WTC11 (cell line): ENCODE results near the gene IL24. TPM values are rescaled to one million over a fixed set of nuclear protein-coding genes. Genes with fewer than 3 reads are reported as not detected.

Experiments used
- ATAC-seq: fragments of 200-7000 bp; cut with Tn5 transposase; 2 replicates; pipeline ENCODE4 v1.10.0; 2021; ENCODE audit warnings: mild to moderate bottlenecking, moderate library complexity
- CTCF ChIA-PET: fragments of 300-600 bp; sonication (Branson Sonifier 250); formaldehyde crosslinking; loops from one replicate; lab custom pipeline; 2021; ENCODE audit warnings: antibody characterized with exemption; lab: Charles Lee
- POLR2A ChIA-PET: fragments of 350-600 bp; sonication (Branson Sonifier 250); formaldehyde crosslinking; loops from one replicate; lab custom pipeline; 2021; ENCODE audit warnings: antibody characterized with exemption; lab: Charles Lee
- DNase-seq: peaks from one replicate; pipeline ENCODE4 v3.0.0; 2021; ENCODE audit warnings: low spot score
- H3K27ac Mint-ChIP-seq: 2 replicates; pipeline ENCODE4 v1.8.0; 2021; ENCODE audit warnings: mixed read lengths
- H3K27me3 Mint-ChIP-seq: 2 replicates; pipeline ENCODE4 v1.8.0; 2021; ENCODE audit warnings: low read depth, mild to moderate bottlenecking, moderate library complexity, mixed read lengths
- H3K36me3 Mint-ChIP-seq: 2 replicates; pipeline ENCODE4 v1.8.0; 2021; ENCODE audit warnings: mixed read lengths
- H3K4me1 Mint-ChIP-seq: 2 replicates; pipeline ENCODE4 v1.8.0; 2022; ENCODE audit warnings: mixed read lengths
- H3K4me3 Mint-ChIP-seq: 2 replicates; pipeline ENCODE4 v1.8.0; 2021; ENCODE audit warnings: mild to moderate bottlenecking, moderate library complexity, mixed read lengths
- H3K9me3 Mint-ChIP-seq: 2 replicates; pipeline ENCODE4 v1.8.0; 2021; ENCODE audit warnings: mixed read lengths
- AFF4 ChIP-seq: sonication (generic); formaldehyde crosslinking; IDR thresholded peaks from 2 replicates; pipeline ENCODE4 v1.8.1; 2023; ENCODE audit warnings: mild to moderate bottlenecking, missing genetic modification reagents, borderline replicate concordance
- ATF1 ChIP-seq: sonication (generic); formaldehyde crosslinking; IDR thresholded peaks from 2 replicates; pipeline ENCODE4 v1.8.1; 2023; ENCODE audit warnings: mild to moderate bottlenecking, moderate library complexity, missing genetic modification reagents
- ATF2 ChIP-seq: sonication (generic); formaldehyde crosslinking; IDR thresholded peaks from 2 replicates; pipeline ENCODE4 v1.8.1; 2022; ENCODE audit warnings: low read depth, missing genetic modification reagents, borderline replicate concordance
- ATF6 ChIP-seq: sonication (generic); formaldehyde crosslinking; IDR thresholded peaks from 2 replicates; pipeline ENCODE4 v1.8.1; 2023; ENCODE audit warnings: mild to moderate bottlenecking, missing genetic modification reagents
- CREB1 ChIP-seq: sonication (generic); formaldehyde crosslinking; IDR thresholded peaks from 2 replicates; pipeline ENCODE4 v1.8.0; 2023; ENCODE audit warnings: mild to moderate bottlenecking, missing genetic modification reagents
- E2F1 ChIP-seq: sonication (generic); formaldehyde crosslinking; IDR thresholded peaks from 2 replicates; pipeline ENCODE4 v1.8.0; 2022; ENCODE audit warnings: mild to moderate bottlenecking, missing genetic modification reagents
- JUN ChIP-seq: sonication (generic); formaldehyde crosslinking; IDR thresholded peaks from 2 replicates; pipeline ENCODE4 v1.8.0; 2023; ENCODE audit warnings: mild to moderate bottlenecking, missing genetic modification reagents
- KAT7 ChIP-seq: sonication (generic); formaldehyde crosslinking; IDR thresholded peaks from 2 replicates; pipeline ENCODE4 v1.8.1; 2023; ENCODE audit warnings: missing genetic modification reagents, mild to moderate bottlenecking, borderline replicate concordance
- NR2C2 ChIP-seq: sonication (generic); formaldehyde crosslinking; IDR thresholded peaks from 2 replicates; pipeline ENCODE4 v1.8.0; 2022; ENCODE audit warnings: mild to moderate bottlenecking, missing genetic modification reagents
- NR3C1 ChIP-seq: sonication (generic); formaldehyde crosslinking; conservative IDR thresholded peaks from 2 replicates; pipeline ENCODE4 v1.8.1; 2023; ENCODE audit warnings: low read depth, mild to moderate bottlenecking, missing genetic modification reagents
- PRRX2 ChIP-seq: fragments of 250-450 bp; sonication (Bioruptor Pico); IDR thresholded peaks from 2 replicates; pipeline ENCODE4 v1.8.0; 2021; ENCODE audit warnings: mild to moderate bottlenecking
- RORB ChIP-seq: fragments of 250-450 bp; sonication (Bioruptor Pico); IDR thresholded peaks from 2 replicates; pipeline ENCODE4 v1.9.0; 2021; ENCODE audit warnings: mild to moderate bottlenecking
- TEAD1 ChIP-seq: sonication (generic); formaldehyde crosslinking; IDR thresholded peaks from 2 replicates; pipeline ENCODE4 v1.8.0; 2022; ENCODE audit warnings: mild to moderate bottlenecking, missing genetic modification reagents
- ZNF263 ChIP-seq: sonication (generic); formaldehyde crosslinking; IDR thresholded peaks from 2 replicates; pipeline ENCODE4 v1.8.1; 2022; ENCODE audit warnings: low read depth, mild to moderate bottlenecking, moderate library complexity, missing genetic modification reagents
- ZNF317 ChIP-seq: sonication (generic); formaldehyde crosslinking; IDR thresholded peaks from 2 replicates; pipeline ENCODE4 v1.8.1; 2023; ENCODE audit warnings: low read depth, mild to moderate bottlenecking, moderate library complexity, missing genetic modification reagents, borderline replicate concordance
- ZNF396 ChIP-seq: fragments of 250-450 bp; sonication (Bioruptor Pico); IDR thresholded peaks from 2 replicates; pipeline ENCODE4 v1.8.0; 2021; ENCODE audit warnings: mild to moderate bottlenecking, moderate library complexity, borderline replicate concordance
- ZNF416 ChIP-seq: fragments of 250-450 bp; sonication (Bioruptor Pico); IDR thresholded peaks from 2 replicates; pipeline ENCODE4 v1.9.0; 2021; ENCODE audit warnings: mild to moderate bottlenecking, inconsistent platforms
- ZNF532 ChIP-seq: fragments of 250-450 bp; sonication (Bioruptor Pico); IDR thresholded peaks from 2 replicates; pipeline ENCODE4 v1.9.0; 2021; ENCODE audit warnings: mild to moderate bottlenecking, borderline replicate concordance
- total RNA-seq: library from RNA; stranded (reverse); gene quantifications from 3 replicates; pipeline ENCODE4 v1.2.3, GENCODE V29; 2021
- TF ChIP-seq, protein P1 (sequence below): fragments of 250-450 bp; sonication (Bioruptor Pico); IDR thresholded peaks from 2 replicates; pipeline ENCODE4 v1.8.0; 2021; ENCODE audit warnings: mild to moderate bottlenecking
- TF ChIP-seq, protein P2 (sequence below): sonication (generic); formaldehyde crosslinking; IDR thresholded peaks from 2 replicates; pipeline ENCODE4 v1.8.1; 2022; ENCODE audit warnings: low read depth, mild to moderate bottlenecking, moderate library complexity, missing genetic modification reagents, borderline replicate concordance

IL24 gene
- total RNA-seq, 1 experiment from 2014 or later = not detected

DNA sequence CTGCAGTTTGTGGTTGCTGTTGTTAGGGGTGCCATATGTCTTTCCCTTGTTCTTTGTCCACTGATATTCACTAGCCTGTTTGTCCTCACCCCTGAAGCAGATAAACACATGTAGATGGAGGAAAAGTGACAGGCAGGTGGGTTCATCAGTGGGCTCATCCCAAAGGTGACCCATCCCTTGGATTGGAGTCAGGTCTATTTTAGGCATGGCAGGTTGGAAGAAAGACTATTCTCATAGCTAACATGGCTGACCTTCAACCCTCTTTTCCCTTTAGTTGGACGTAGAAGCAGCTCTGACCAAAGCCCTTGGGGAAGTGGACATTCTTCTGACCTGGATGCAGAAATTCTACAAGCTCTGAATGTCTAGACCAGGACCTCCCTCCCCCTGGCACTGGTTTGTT is 5.5 kb downstream of the IL24 start:
- Mint-ChIP-seq H3K9me3 (no peaks in the 10 kb centered on the region), H3K4me1 (peaks cover 4% of the 10 kb centered on the region; the same call in 1 of the 2 replicates), H3K36me3 (no peaks in the 10 kb centered on the region), H3K27me3 (peaks cover 16% of the 10 kb centered on the region), H3K4me3 (no peak overlapping the region), H3K27ac (no peak overlapping the region)
- ATAC-seq (no peak), DNase-seq (no peak)
- CTCF ChIA-PET = no interaction called here
- POLR2A ChIA-PET = no interaction called here
- TF ChIP-seq NR2C2 (CRISPR knock-in tag) (no peak), PRRX2 (CRISPR knock-in tag) (no peak), ATF2 (no peak), ZNF396 (CRISPR knock-in tag) (no peak), ZNF317 (no peak), E2F1 (CRISPR knock-in tag) (no peak), CREB1 (CRISPR knock-in tag) (no peak)

GRCh38 chr1:206903687-206904086 is 6.4 kb downstream of the IL24 start:
- CTCF ChIA-PET = no interaction called here
- no peaks in the 10 kb centered on the region for H3K9me3 Mint-ChIP-seq
- H3K4me1 Mint-ChIP-seq = peaks cover 7% of the 10 kb centered on the region
- DNase-seq (no peak), ATAC-seq (no peak)
- POLR2A ChIA-PET = no interaction called here
- peaks cover 26% of the 10 kb centered on the region for H3K27me3 Mint-ChIP-seq
- no peaks in the 10 kb centered on the region for H3K36me3 Mint-ChIP-seq
- H3K4me3 Mint-ChIP-seq = no peak overlapping the region
- H3K27ac Mint-ChIP-seq = no peak overlapping the region
- TF ChIP-seq, protein P1, sequence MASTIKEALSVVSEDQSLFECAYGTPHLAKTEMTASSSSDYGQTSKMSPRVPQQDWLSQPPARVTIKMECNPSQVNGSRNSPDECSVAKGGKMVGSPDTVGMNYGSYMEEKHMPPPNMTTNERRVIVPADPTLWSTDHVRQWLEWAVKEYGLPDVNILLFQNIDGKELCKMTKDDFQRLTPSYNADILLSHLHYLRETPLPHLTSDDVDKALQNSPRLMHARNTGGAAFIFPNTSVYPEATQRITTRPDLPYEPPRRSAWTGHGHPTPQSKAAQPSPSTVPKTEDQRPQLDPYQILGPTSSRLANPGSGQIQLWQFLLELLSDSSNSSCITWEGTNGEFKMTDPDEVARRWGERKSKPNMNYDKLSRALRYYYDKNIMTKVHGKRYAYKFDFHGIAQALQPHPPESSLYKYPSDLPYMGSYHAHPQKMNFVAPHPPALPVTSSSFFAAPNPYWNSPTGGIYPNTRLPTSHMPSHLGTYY (CRISPR knock-in tag) = no peak
- TF ChIP-seq ATF1 = no peak
- TF ChIP-seq ZNF416 (CRISPR knock-in tag) = no peak
- TF ChIP-seq JUN = no peak
- TF ChIP-seq, protein P2, sequence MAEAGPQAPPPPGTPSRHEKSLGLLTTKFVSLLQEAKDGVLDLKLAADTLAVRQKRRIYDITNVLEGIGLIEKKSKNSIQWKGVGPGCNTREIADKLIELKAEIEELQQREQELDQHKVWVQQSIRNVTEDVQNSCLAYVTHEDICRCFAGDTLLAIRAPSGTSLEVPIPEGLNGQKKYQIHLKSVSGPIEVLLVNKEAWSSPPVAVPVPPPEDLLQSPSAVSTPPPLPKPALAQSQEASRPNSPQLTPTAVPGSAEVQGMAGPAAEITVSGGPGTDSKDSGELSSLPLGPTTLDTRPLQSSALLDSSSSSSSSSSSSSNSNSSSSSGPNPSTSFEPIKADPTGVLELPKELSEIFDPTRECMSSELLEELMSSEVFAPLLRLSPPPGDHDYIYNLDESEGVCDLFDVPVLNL (CRISPR knock-in tag) = no peak
- TF ChIP-seq NR3C1 (CRISPR knock-in tag) = no peak
- no peak for TF ChIP-seq TEAD1 (CRISPR knock-in tag)
- TF ChIP-seq KAT7 (CRISPR knock-in tag) = no peak
- no peak for TF ChIP-seq RORB (CRISPR knock-in tag)
- TF ChIP-seq AFF4 = no peak
- no peak for TF ChIP-seq ZNF532
- TF ChIP-seq ATF6 (CRISPR knock-in tag) = no peak
- TF ChIP-seq ZNF263 (CRISPR knock-in tag) = no peak
